Stimulated activated CD8-positive, alpha-beta memory T cell treated with anti-CD3 and anti-CD28 coated beads, Interleukin-2, amount 100 ng/mL, for 48 hours (primary cell): Measurements from ENCODE around the gene CSF3R.

ENCODE experiments used
- DNase-seq, 2 donors: peaks; one replicate each; pipeline ENCODE4 v3.0.0-alpha.2; 2020; ENCODE audit warnings: low read depth in 2 of 2

CSF3R gene

GRCh38 chr1:36420409-36420808 is 62.3 kb downstream of the CSF3R start:
- DNase-seq, result no peak

GRCh38 chr1:36419569-36419968 is 63.1 kb downstream of the CSF3R start:
- no peak for DNase-seq

GRCh38 chr1:36419140-36419539 is 63.6 kb downstream of the CSF3R start:
- no peak for DNase-seq

GRCh38 chr1:36417931-36418330 is 64.8 kb downstream of the CSF3R start:
- no peak for DNase-seq
